Measurements from ENCODE around the gene FKBP2. TPM values are rescaled to one million over a fixed set of nuclear protein-coding genes. Genes with fewer than 3 reads are reported as not detected.
A peak's percentile ranks its signal among the peaks of the same experiment; 100 is the strongest.

FKBP2 gene
- total RNA-seq, 1 experiment from 2014 or later: 63.8 TPM

- Histone ChIP-seq H3K4me3 (ENCODE audit: insufficient read depth, low read depth, low read length) (peak within 1 kb of the TSS; percentile 95), H3K27me3 (ENCODE audit: control insufficient read depth, insufficient read depth, low read length) (no peaks in the 10 kb centered on the region), H3K36me3 (replicated peaks; ENCODE audit: control insufficient read depth, insufficient read depth, low read length) (peaks cover 10% of the 10 kb centered on the region)
- DNase-seq: peak; percentile 100
These were observed 6.2 kb downstream of the FKBP2 start, which contains the start of gene PPP1R14B for GRCh38 chr11:64246871-64247728. PPP1R14B (minus strand) TSS chr11:64246943; CDS start chr11:64246673, 270 bp downstream.

GRCh38 chr11:64247729-64248531 lies 7.0 kb downstream of the FKBP2 start:
- peaks cover 10% of the 10 kb centered on the region for H3K36me3 ChIP-seq (replicated peaks; ENCODE audit: control insufficient read depth, insufficient read depth, low read length)
- no peak for DNase-seq
- H3K27me3 ChIP-seq (ENCODE audit: control insufficient read depth, insufficient read depth, low read length): no peaks in the 10 kb centered on the region
- peak overlapping the region; percentile 55 for H3K4me3 ChIP-seq (ENCODE audit: insufficient read depth, low read depth, low read length)

GRCh38 chr11:64248578-64248977 lies 7.7 kb downstream of the FKBP2 start:
- H3K36me3 ChIP-seq (replicated peaks; ENCODE audit: control insufficient read depth, insufficient read depth, low read length): peaks cover 6% of the 10 kb centered on the region
- DNase-seq: peak; percentile 81
- H3K27me3 ChIP-seq (ENCODE audit: control insufficient read depth, insufficient read depth, low read length): no peaks in the 10 kb centered on the region
- no peak overlapping the region for H3K4me3 ChIP-seq (ENCODE audit: insufficient read depth, low read depth, low read length)

- H3K4me3 ChIP-seq (ENCODE audit: insufficient read depth, low read depth, low read length): no peak overlapping the region
- H3K36me3 ChIP-seq (replicated peaks; ENCODE audit: control insufficient read depth, insufficient read depth, low read length): peaks cover 2% of the 10 kb centered on the region
- no peak for DNase-seq
- no peaks in the 10 kb centered on the region for H3K27me3 ChIP-seq (ENCODE audit: control insufficient read depth, insufficient read depth, low read length)
These were observed 8.1 kb downstream of the FKBP2 start for GRCh38 chr11:64249038-64249437.

GRCh38 chr11:64249563-64250414 lies 8.9 kb downstream of the FKBP2 start:
- Histone ChIP-seq H3K27me3 (ENCODE audit: control insufficient read depth, insufficient read depth, low read length) (no peaks in the 10 kb centered on the region), H3K36me3 (replicated peaks; ENCODE audit: control insufficient read depth, insufficient read depth, low read length) (no peaks in the 10 kb centered on the region; the same call in 1 of the 2 replicates), H3K4me3 (ENCODE audit: insufficient read depth, low read depth, low read length) (peak overlapping the region; percentile 70; the same call in 1 of the 2 replicates)
- peak; percentile 84 for DNase-seq

GRCh38 chr11:64250415-64251015 lies 9.6 kb downstream of the FKBP2 start:
- Histone ChIP-seq H3K4me3 (ENCODE audit: insufficient read depth, low read depth, low read length) (peak overlapping the region; percentile 70), H3K36me3 (replicated peaks; ENCODE audit: control insufficient read depth, insufficient read depth, low read length) (peaks cover 2% of the 10 kb centered on the region; the same call in 1 of the 2 replicates), H3K27me3 (ENCODE audit: control insufficient read depth, insufficient read depth, low read length) (no peaks in the 10 kb centered on the region)
- DNase-seq: peak; percentile 85

- peak; percentile 99 for DNase-seq
- Histone ChIP-seq H3K27me3 (ENCODE audit: control insufficient read depth, insufficient read depth, low read length) (no peaks in the 10 kb centered on the region), H3K36me3 (replicated peaks; ENCODE audit: control insufficient read depth, insufficient read depth, low read length) (peaks cover 6% of the 10 kb centered on the region), H3K4me3 (ENCODE audit: insufficient read depth, low read depth, low read length) (peak within 1 kb of the TSS; percentile 84)
These were observed 10.3 kb downstream of the FKBP2 start, which contains the start of gene PLCB3 for GRCh38 chr11:64251016-64251752. PLCB3 (plus strand) TSS chr11:64251530; CDS start chr11:64251650, 120 bp downstream.

- no peak for DNase-seq
- no peaks in the 10 kb centered on the region for H3K27me3 ChIP-seq (ENCODE audit: control insufficient read depth, insufficient read depth, low read length)
- H3K4me3 ChIP-seq (ENCODE audit: insufficient read depth, low read depth, low read length): peak overlapping the region; percentile 84
- peaks cover 9% of the 10 kb centered on the region for H3K36me3 ChIP-seq (replicated peaks; ENCODE audit: control insufficient read depth, insufficient read depth, low read length)
These were observed 10.8 kb downstream of the FKBP2 start for GRCh38 chr11:64251753-64252002.

- peak overlapping the region; percentile 84 for H3K4me3 ChIP-seq (ENCODE audit: insufficient read depth, low read depth, low read length)
- peak; percentile 95 for DNase-seq
- peaks cover 10% of the 10 kb centered on the region for H3K36me3 ChIP-seq (replicated peaks; ENCODE audit: control insufficient read depth, insufficient read depth, low read length)
- no peaks in the 10 kb centered on the region for H3K27me3 ChIP-seq (ENCODE audit: control insufficient read depth, insufficient read depth, low read length)
These were observed 11.3 kb downstream of the FKBP2 start for GRCh38 chr11:64252003-64252872.

GRCh38 chr11:64253043-64253442 lies 12.1 kb downstream of the FKBP2 start:
- Histone ChIP-seq H3K4me3 (ENCODE audit: insufficient read depth, low read depth, low read length) (no peak overlapping the region), H3K36me3 (replicated peaks; ENCODE audit: control insufficient read depth, insufficient read depth, low read length) (peaks cover 12% of the 10 kb centered on the region), H3K27me3 (ENCODE audit: control insufficient read depth, insufficient read depth, low read length) (no peaks in the 10 kb centered on the region)
- no peak for DNase-seq

GRCh38 chr11:64253481-64253880 lies 12.6 kb downstream of the FKBP2 start:
- no peaks in the 10 kb centered on the region for H3K27me3 ChIP-seq (ENCODE audit: control insufficient read depth, insufficient read depth, low read length)
- H3K36me3 ChIP-seq (replicated peaks; ENCODE audit: control insufficient read depth, insufficient read depth, low read length): peaks cover 12% of the 10 kb centered on the region
- no peak overlapping the region for H3K4me3 ChIP-seq (ENCODE audit: insufficient read depth, low read depth, low read length)
- no peak for DNase-seq

GRCh38 chr11:64254326-64254725 lies 13.4 kb downstream of the FKBP2 start:
- no peak for DNase-seq
- Histone ChIP-seq H3K27me3 (ENCODE audit: control insufficient read depth, insufficient read depth, low read length) (no peaks in the 10 kb centered on the region), H3K4me3 (ENCODE audit: insufficient read depth, low read depth, low read length) (no peak overlapping the region), H3K36me3 (replicated peaks; ENCODE audit: control insufficient read depth, insufficient read depth, low read length) (peaks cover 16% of the 10 kb centered on the region)

Measured in H7 (cell line).